ENCODE measurements around the gene ATF7. TPM values are rescaled to one million over a fixed set of nuclear protein-coding genes. Genes with fewer than 3 reads are reported as not detected.

The ATF7 gene
- total and polyA plus RNA-seq, 2 experiments from 2014 or later: 12.8 to 21.5 TPM

DNA sequence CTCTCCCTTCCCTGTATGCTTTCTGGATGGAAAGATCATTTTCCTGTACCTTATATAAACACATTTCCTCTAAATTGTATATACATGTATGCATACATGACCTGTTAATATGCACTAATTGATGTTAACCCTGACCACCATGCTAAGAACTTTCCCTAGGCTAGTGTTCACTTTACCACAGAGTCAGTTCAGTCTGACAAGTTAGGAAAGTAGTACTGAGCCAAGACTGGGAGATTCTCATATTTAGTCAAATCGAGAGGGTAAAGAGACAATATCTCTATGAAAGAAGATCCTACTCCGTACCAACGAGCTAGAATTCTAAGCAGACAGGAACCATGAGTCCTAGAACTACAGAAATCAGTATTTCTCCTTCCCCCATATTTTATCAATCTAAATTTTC, 36.8 kb downstream of the ATF7 start:
- H3K4me3 ChIP-seq: no peak overlapping the region
- DNase-seq: no peak
- in situ Hi-C loops (cut with MboI): no loop called here
- peaks cover 20% of the 10 kb centered on the region for H3F3A ChIP-seq (ENCODE audit: insufficient read depth)
- no peak overlapping the region for H2AFZ ChIP-seq
- H3K36me3 ChIP-seq (ENCODE audit: low read depth): no peaks in the 10 kb centered on the region
- peaks cover 15% of the 10 kb centered on the region for H3K4me1 ChIP-seq (ENCODE audit: insufficient read depth)
- H3K79me2 ChIP-seq (ENCODE audit: insufficient read depth): peaks cover 99% of the 10 kb centered on the region
- TF ChIP-seq EZH2phosphoT487 (IDR thresholded peaks at IDR 0.05; ENCODE audit: insufficient read depth, low read depth) (no peak), EZH2 (IDR thresholded peaks at IDR 0.05; ENCODE audit: insufficient read depth, poor library complexity, severe bottlenecking) (no peak)
- H3K27ac ChIP-seq: no peak overlapping the region
- H3K9me3 ChIP-seq (ENCODE audit: low read depth): no peaks in the 10 kb centered on the region
- WGBS, 2 experiments (ENCODE audit: low coverage in 1 of 2, low lambda C conversion rate in 2 of 2, missing lambda C conversion rate in 2 of 2): 86 to 88% methylated on average over 3 of the region's 3 CpGs
- no peaks in the 10 kb centered on the region for H3K27me3 ChIP-seq (replicated peaks; ENCODE audit: insufficient read depth)
- no peak overlapping the region for H3K4me2 ChIP-seq (ENCODE audit: unreplicated experiment)
- peaks cover 3% of the 10 kb centered on the region; the same call in 1 of the 2 replicates for H4K20me1 ChIP-seq (ENCODE audit: insufficient read depth)
- H3K9me2 ChIP-seq (ENCODE audit: insufficient read depth): no peaks in the 10 kb centered on the region
- no peak overlapping the region for H3K9ac ChIP-seq

DNA sequence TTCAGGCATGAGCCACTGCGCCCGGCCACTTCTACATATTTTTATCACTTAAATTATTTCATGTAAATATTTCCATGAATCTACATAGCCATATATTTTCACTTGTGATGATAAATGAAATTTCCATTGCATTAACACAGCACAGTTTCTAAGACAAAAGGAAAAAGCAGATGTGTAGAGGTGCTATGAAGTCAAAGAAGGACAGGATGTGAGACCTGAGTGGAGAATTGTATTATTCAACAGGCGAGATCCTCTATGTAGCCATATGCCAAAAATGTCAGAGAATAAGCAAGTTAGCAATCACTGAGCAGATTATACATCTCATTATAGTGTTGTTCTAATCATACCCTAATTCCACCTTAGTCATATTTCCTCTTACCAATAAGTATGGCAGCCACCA, 38.1 kb downstream of the ATF7 start:
- DNase-seq: no peak
- H2AFZ ChIP-seq: no peak overlapping the region
- TF ChIP-seq EZH2 (IDR thresholded peaks at IDR 0.05; ENCODE audit: insufficient read depth, poor library complexity, severe bottlenecking): no peak
- TF ChIP-seq EZH2phosphoT487 (IDR thresholded peaks at IDR 0.05; ENCODE audit: insufficient read depth, low read depth): no peak
- H3K4me1 ChIP-seq (ENCODE audit: insufficient read depth): peaks cover 15% of the 10 kb centered on the region
- H3K9me2 ChIP-seq (ENCODE audit: insufficient read depth): no peaks in the 10 kb centered on the region
- H3F3A ChIP-seq (ENCODE audit: insufficient read depth): peaks cover 19% of the 10 kb centered on the region
- no peak overlapping the region for H3K4me3 ChIP-seq
- 97 to 100% methylated on average over 3 of the region's 3 CpGs for WGBS, 2 experiments (ENCODE audit: low coverage in 1 of 2, low lambda C conversion rate in 2 of 2, missing lambda C conversion rate in 2 of 2)
- in situ Hi-C loops (cut with MboI): no loop called here
- H4K20me1 ChIP-seq (ENCODE audit: insufficient read depth): peaks cover 6% of the 10 kb centered on the region; the same call in 1 of the 2 replicates
- H3K9me3 ChIP-seq (ENCODE audit: low read depth): no peaks in the 10 kb centered on the region
- no peak overlapping the region for H3K4me2 ChIP-seq (ENCODE audit: unreplicated experiment)
- H3K79me2 ChIP-seq (ENCODE audit: insufficient read depth): peaks cover 99% of the 10 kb centered on the region
- no peaks in the 10 kb centered on the region for H3K27me3 ChIP-seq (replicated peaks; ENCODE audit: insufficient read depth)
- no peak overlapping the region for H3K27ac ChIP-seq
- no peak overlapping the region for H3K9ac ChIP-seq
- H3K36me3 ChIP-seq (ENCODE audit: low read depth): peaks cover 8% of the 10 kb centered on the region; the same call in 1 of the 2 replicates

DNA sequence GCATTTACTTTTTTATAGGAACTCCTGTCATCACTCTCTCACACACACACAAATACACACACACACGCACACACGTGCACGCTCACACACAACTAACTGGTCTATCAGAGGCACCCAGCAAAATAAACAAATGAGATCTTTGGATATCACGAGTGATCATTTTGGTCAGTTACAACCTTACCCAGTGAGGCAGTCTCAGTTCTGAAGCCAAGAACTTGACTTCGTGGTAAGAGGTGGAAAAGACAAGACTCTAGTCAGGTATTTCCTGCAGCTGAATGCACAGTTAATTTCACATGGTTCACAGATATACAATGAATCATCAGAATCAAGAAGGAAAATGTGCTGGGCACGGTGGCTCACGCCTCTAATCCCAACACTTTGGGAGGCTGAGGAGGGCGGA, 39.4 kb downstream of the ATF7 start:
- no peak overlapping the region for H3K4me3 ChIP-seq
- peaks cover 8% of the 10 kb centered on the region; the same call in 1 of the 2 replicates for H3K36me3 ChIP-seq (ENCODE audit: low read depth)
- peaks cover 7% of the 10 kb centered on the region for H3K4me1 ChIP-seq (ENCODE audit: insufficient read depth)
- no peaks in the 10 kb centered on the region for H3K9me2 ChIP-seq (ENCODE audit: insufficient read depth)
- H3K27me3 ChIP-seq (replicated peaks; ENCODE audit: insufficient read depth): no peaks in the 10 kb centered on the region
- no peak for TF ChIP-seq EZH2 (IDR thresholded peaks at IDR 0.05; ENCODE audit: insufficient read depth, poor library complexity, severe bottlenecking)
- no peak for TF ChIP-seq EZH2phosphoT487 (IDR thresholded peaks at IDR 0.05; ENCODE audit: insufficient read depth, low read depth)
- no peak overlapping the region for H3K27ac ChIP-seq
- no peak overlapping the region for H3K4me2 ChIP-seq (ENCODE audit: unreplicated experiment)
- in situ Hi-C loops (cut with MboI): no loop called here
- WGBS, 2 experiments (ENCODE audit: low coverage in 1 of 2, low lambda C conversion rate in 2 of 2, missing lambda C conversion rate in 2 of 2): 82 to 85% methylated on average over 8 of the region's 8 CpGs
- peaks cover 97% of the 10 kb centered on the region for H3K79me2 ChIP-seq (ENCODE audit: insufficient read depth)
- no peak for DNase-seq
- no peak overlapping the region for H3K9ac ChIP-seq
- no peaks in the 10 kb centered on the region for H3K9me3 ChIP-seq (ENCODE audit: low read depth)
- H4K20me1 ChIP-seq (ENCODE audit: insufficient read depth): 0 out of 2 replicates have a peak, but pooled peaks cover 6% of the 10 kb centered on the region
- no peak overlapping the region for H2AFZ ChIP-seq
- H3F3A ChIP-seq (ENCODE audit: insufficient read depth): peaks cover 5% of the 10 kb centered on the region

DNA sequence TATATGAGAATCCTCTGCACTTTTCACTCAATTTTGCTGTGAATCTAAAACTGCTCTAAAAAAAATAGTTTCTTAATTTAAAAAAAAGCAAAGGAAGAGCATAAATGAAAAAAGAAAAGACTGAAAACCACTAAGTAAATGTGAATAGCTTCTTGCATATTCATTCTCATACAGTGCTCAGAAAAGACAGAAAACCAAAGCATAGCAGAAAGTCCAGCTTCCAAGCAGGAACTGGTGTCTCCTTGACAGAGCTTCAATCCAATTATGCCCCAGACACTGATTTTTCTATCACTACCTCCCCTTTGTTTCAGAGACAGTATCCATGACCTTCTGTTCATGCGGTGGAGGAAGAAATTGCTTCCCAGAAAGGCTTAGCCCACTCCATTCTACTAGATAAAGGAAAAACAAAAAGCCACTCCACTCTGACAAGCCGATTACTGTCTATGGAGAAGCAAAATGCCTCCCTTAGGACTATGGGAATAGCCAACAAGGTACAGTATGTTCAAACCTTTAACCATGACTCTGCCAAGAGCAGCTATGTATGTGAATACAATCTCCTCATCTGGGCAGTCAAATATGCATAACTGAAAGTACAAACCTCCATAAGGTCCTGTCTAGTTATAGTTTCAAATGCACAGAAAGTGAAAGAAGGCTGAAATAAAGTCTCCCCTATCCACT, 40.6 kb downstream of the ATF7 start:
- Histone ChIP-seq H4K20me1 (ENCODE audit: insufficient read depth) (0 out of 2 replicates have a peak, but pooled peaks cover 4% of the 10 kb centered on the region), H3K4me2 (ENCODE audit: unreplicated experiment) (no peak overlapping the region), H3K9me2 (ENCODE audit: insufficient read depth) (no peaks in the 10 kb centered on the region), H3K4me1 (ENCODE audit: insufficient read depth) (no peaks in the 10 kb centered on the region), H3K36me3 (ENCODE audit: low read depth) (peaks cover 8% of the 10 kb centered on the region; the same call in 1 of the 2 replicates), H3K9ac (no peak overlapping the region), H3K4me3 (no peak overlapping the region), H3F3A (ENCODE audit: insufficient read depth) (no peaks in the 10 kb centered on the region), H3K9me3 (ENCODE audit: low read depth) (no peaks in the 10 kb centered on the region), H3K27me3 (replicated peaks; ENCODE audit: insufficient read depth) (no peaks in the 10 kb centered on the region), H3K27ac (no peak overlapping the region), H2AFZ (no peak overlapping the region), H3K79me2 (ENCODE audit: insufficient read depth) (peaks cover 96% of the 10 kb centered on the region)
- no peak for DNase-seq
- TF ChIP-seq EZH2 (IDR thresholded peaks at IDR 0.05; ENCODE audit: insufficient read depth, poor library complexity, severe bottlenecking) (no peak), EZH2phosphoT487 (IDR thresholded peaks at IDR 0.05; ENCODE audit: insufficient read depth, low read depth) (no peak)
- in situ Hi-C loops (cut with MboI): no loop called here
- WGBS, 2 experiments (ENCODE audit: low coverage in 1 of 2, low lambda C conversion rate in 2 of 2, missing lambda C conversion rate in 2 of 2): 40 to 52% methylated on average over 2 of the region's 2 CpGs

Measured in GM23248 (cell line).